HG03060 (cell line): ENCODE data around the gene PACSIN2.
"Not testable (repeated sequence)": the region's sequence is repeated elsewhere in the genome, so short reads cannot be mapped to it uniquely, and the experiment has no call there.

ENCODE experiments used
- ATAC-seq: cut with Tn5 transposase; IDR thresholded peaks from one replicate; pipeline ENCODE4 v1.9.1; 2021; ENCODE audit warnings: low read depth, moderate number of reproducible peaks; ENCODE audit not compliant: unreplicated experiment

Gene PACSIN2

GRCh38 chr22:42993651-42994275 lies 21.2 kb downstream of the PACSIN2 start:
- ATAC-seq: no peak

GRCh38 chr22:42992886-42993479 lies 22.0 kb downstream of the PACSIN2 start:
- no peak for ATAC-seq

GRCh38 chr22:42992092-42992491 lies 22.9 kb downstream of the PACSIN2 start:
- ATAC-seq: no peak

GRCh38 chr22:42991010-42991651 lies 23.8 kb downstream of the PACSIN2 start:
- no peak for ATAC-seq

- no peak for ATAC-seq
These were observed 24.7 kb downstream of the PACSIN2 start for GRCh38 chr22:42990131-42990838.

GRCh38 chr22:42986115-42986514 lies 28.8 kb downstream of the PACSIN2 start:
- ATAC-seq: no peak

- ATAC-seq: no peak
These were observed 29.4 kb downstream of the PACSIN2 start for GRCh38 chr22:42985531-42985905.

GRCh38 chr22:42984814-42985530 lies 30.0 kb downstream of the PACSIN2 start:
- ATAC-seq: no peak

GRCh38 chr22:42984397-42984796 lies 30.6 kb downstream of the PACSIN2 start:
- no peak for ATAC-seq

GRCh38 chr22:42983470-42983869 lies 31.5 kb downstream of the PACSIN2 start:
- ATAC-seq: no peak

- ATAC-seq: no peak
These were observed 35.3 kb downstream of the PACSIN2 start for GRCh38 chr22:42979606-42980005.

- ATAC-seq: no peak
These were observed 36.4 kb downstream of the PACSIN2 start for GRCh38 chr22:42978453-42979103.

GRCh38 chr22:42977569-42977968 lies 37.4 kb downstream of the PACSIN2 start:
- no peak for ATAC-seq

GRCh38 chr22:42976217-42976933 lies 38.6 kb downstream of the PACSIN2 start:
- ATAC-seq: no peak

GRCh38 chr22:42974223-42974622 lies 40.7 kb downstream of the PACSIN2 start:
- ATAC-seq: no peak

GRCh38 chr22:42973536-42973881 lies 41.4 kb downstream of the PACSIN2 start:
- ATAC-seq: no peak

GRCh38 chr22:42972649-42973535 lies 42.1 kb downstream of the PACSIN2 start:
- no peak for ATAC-seq

GRCh38 chr22:42971473-42971860 lies 43.5 kb downstream of the PACSIN2 start:
- ATAC-seq: not testable (repeated sequence)

GRCh38 chr22:42970029-42970428 lies 44.9 kb downstream of the PACSIN2 start:
- no peak for ATAC-seq
